ENCODE results near the gene TNFRSF1B.
A peak's percentile ranks its signal among the peaks of the same experiment; 100 is the strongest.

Gene TNFRSF1B

GRCh38 chr1:12176298-12177118 lies 9.7 kb downstream of the TNFRSF1B start:
- DNase-seq = no peak

GRCh38 chr1:12177156-12177998 lies 10.6 kb downstream of the TNFRSF1B start:
- DNase-seq = no peak

GRCh38 chr1:12177999-12178441 lies 11.2 kb downstream of the TNFRSF1B start:
- peak in 1 of 2 experiments; percentile 25 for DNase-seq

GRCh38 chr1:12178511-12178910 lies 11.7 kb downstream of the TNFRSF1B start:
- no peak for DNase-seq

GRCh38 chr1:12179111-12179519 lies 12.3 kb downstream of the TNFRSF1B start:
- no peak for DNase-seq

GRCh38 chr1:12179676-12180075 lies 12.9 kb downstream of the TNFRSF1B start:
- DNase-seq = no peak

- no peak for DNase-seq
These were observed 13.5 kb downstream of the TNFRSF1B start for GRCh38 chr1:12180315-12180714.

- no peak for DNase-seq
These were observed 14.1 kb downstream of the TNFRSF1B start for GRCh38 chr1:12180903-12181302.

GRCh38 chr1:12181568-12181967 lies 14.8 kb downstream of the TNFRSF1B start:
- no peak for DNase-seq

- no peak for DNase-seq
These were observed 15.7 kb downstream of the TNFRSF1B start for GRCh38 chr1:12182410-12182984.

- no peak for DNase-seq
These were observed 16.5 kb downstream of the TNFRSF1B start for GRCh38 chr1:12183095-12183794.

GRCh38 chr1:12184008-12184681 lies 17.4 kb downstream of the TNFRSF1B start:
- no peak for DNase-seq

GRCh38 chr1:12185036-12185917 lies 18.5 kb downstream of the TNFRSF1B start:
- DNase-seq = no peak

- no peak for DNase-seq
These were observed 19.3 kb downstream of the TNFRSF1B start for GRCh38 chr1:12185918-12186678.

- DNase-seq = no peak
These were observed 19.8 kb downstream of the TNFRSF1B start for GRCh38 chr1:12186679-12186985.

GRCh38 chr1:12188115-12188514 lies 21.3 kb downstream of the TNFRSF1B start:
- no peak for DNase-seq

- no peak for DNase-seq
These were observed 22.0 kb downstream of the TNFRSF1B start for GRCh38 chr1:12188657-12189327.

- DNase-seq = no peak
These were observed 22.5 kb downstream of the TNFRSF1B start for GRCh38 chr1:12189328-12189682.

GRCh38 chr1:12191242-12192032 lies 24.6 kb downstream of the TNFRSF1B start:
- DNase-seq = no peak

Data from NCI-H446 (cell line).